HCEC 1CT (cell line): ENCODE measurements around the gene GRK6.

ENCODE experiments used
- DNase-seq: peaks from one replicate; pipeline ENCODE4 v3.0.0-alpha.2; 2017

GRK6 gene

DNA sequence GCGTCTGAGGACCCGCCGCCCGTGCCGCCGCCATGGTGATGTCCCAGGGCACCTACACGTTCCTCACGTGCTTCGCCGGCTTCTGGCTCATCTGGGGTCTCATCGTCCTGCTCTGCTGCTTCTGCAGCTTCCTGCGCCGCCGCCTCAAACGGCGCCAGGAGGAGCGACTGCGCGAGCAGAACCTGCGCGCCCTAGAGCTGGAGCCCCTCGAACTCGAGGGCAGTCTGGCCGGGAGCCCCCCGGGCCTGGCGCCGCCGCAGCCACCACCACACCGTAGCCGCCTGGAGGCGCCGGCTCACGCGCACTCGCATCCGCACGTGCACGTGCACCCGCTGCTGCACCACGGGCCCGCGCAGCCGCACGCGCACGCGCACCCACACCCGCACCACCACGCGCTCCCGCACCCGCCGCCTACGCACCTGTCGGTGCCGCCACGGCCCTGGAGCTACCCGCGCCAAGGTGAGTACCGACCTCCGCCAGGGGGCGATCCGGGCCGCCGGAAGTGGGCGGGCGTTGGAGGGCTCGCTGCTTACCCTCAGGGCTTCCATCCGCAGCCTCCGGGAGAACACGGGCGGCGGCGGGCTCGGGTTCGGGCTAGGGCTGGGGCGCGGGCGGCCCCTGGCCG is 28.7 kb downstream of the GRK6 start:
- DNase-seq = peak; percentile 58

DNA sequence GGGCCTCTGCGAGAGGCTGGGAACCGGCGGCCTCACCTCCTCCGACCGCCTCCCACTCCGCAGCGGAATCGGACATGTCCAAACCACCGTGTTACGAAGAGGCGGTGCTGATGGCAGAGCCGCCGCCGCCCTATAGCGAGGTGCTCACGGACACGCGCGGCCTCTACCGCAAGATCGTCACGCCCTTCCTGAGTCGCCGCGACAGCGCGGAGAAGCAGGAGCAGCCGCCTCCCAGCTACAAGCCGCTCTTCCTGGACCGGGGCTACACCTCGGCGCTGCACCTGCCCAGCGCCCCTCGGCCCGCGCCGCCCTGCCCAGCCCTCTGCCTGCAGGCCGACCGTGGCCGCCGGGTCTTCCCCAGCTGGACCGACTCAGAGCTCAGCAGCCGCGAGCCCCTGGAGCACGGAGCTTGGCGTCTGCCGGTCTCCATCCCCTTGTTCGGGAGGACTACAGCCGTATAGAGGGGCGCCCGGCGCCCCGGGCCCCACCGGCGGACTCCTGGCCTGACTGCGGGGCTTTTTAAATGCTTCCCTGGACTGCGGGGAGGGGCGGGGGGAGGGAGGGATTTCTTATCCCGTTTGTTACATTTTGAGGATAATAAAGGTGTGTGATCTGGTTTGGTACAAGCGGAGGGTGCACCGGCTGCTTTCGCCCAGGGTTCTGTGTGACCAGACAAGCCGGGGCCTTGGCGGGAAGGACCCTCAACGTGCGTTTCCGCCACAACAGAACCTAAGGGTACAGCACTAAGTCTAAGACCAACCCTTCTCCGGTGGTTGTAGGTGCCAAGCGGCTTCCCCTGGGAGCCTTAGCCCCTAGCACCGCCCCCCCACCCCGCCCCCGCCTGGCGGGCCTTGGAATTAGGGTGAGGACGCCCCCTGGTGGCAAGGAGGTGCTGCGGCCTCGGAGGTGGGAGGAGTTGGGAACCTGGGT is 29.4 kb downstream of the GRK6 start:
- peak; percentile 78 for DNase-seq

DNA sequence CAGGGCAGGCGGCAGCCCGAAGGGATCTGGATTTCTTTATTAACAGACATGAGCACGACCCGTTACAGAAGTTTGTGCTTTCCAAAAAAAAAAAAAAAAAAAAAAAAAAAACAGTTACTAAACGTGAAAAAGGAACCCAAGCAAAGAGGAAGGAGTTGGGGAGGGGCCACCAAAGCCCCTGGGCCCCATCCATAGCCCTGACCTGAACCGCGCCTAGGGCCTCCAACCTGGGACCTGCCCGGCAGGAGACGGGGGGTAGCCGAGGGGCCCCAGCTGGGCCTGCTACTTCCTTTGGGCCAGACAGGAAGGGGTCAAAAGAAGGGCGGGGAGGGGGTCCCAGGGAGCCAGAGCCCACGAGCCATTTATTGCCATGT is 30.1 kb downstream of the GRK6 start:
- no peak for DNase-seq

DNA sequence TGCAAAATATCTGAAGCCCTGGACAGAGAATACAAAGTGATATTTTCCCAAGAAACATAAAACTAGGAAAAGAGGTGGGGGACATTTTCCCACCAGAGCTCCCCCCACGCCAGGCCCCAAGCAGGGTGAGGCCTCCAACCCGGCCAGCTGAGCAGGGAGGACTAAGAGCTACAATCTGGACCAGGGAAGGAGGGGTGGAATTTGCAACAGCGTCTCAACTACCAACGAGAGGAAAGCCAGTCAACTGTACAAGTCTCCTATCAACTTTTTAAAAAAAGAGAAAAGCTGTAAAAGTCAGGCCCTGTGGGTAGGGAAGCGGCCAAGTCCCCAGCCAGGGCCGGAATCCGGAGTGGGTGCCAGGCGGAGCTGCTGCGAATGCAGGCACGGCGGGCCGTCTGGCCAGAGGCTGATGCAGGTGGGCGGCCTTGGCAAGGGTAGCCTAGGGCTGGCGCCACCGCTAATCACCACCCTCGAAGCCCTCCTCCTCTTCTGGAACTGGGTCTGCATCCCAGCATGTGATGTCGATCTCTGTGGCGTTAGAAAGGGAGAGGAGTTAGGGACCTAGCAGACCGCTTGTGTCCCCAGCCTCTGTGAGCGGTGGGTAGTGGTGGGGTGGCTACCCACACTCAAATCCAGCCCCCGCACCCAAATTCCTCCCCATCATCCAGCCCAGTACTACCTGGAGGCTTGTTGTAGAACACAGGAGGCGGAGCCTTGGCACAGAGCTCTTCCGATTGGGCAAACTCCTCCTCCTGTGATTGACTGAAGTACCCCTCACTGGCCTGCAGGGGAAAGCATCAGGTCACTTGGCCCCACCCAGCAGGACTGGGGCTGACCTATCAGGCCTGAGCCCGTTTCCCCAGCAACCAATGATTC is 30.7 kb downstream of the GRK6 start:
- DNase-seq = peak; percentile 98

DNA sequence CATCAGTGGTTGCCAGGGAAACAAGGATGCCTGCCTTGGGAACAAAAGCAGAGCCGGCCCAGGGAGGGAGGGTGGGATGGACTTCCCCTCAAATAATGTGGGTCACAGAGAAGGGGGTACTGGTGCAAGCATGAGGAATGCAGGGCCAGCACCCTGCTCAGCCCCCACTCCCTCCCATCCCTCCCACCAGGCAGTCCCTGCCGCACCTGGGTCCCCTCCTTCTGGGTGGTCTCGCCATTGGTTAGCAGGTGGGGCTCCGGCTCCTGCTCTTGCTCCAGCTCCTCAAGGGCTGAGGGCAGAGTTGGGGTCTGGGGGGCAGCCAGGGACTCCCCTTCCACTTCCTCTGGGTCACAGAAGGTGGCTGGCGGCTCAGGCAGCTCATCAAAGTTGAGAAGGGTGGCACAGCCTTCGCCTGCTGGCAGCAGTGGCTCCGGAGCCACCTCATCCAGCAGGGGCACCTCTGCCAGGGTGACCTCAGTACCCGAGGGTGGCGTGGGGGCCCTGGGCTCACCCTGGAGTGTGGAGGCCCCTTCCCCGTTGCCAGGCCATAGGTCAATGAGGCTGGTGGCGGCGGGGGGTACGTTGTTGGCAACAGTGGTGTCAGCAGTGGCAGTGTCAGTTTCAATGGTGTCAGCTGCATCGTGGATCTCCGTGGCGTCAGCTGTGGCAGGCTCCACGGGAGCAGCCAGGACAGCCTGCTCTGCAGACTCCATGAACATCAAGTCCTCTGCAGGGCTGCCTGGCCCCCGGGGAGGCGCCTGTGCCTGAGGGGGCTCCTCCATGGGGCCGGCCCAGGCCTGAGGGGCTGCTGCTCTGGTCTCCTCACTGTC is 31.6 kb downstream of the GRK6 start:
- DNase-seq = no peak

DNA sequence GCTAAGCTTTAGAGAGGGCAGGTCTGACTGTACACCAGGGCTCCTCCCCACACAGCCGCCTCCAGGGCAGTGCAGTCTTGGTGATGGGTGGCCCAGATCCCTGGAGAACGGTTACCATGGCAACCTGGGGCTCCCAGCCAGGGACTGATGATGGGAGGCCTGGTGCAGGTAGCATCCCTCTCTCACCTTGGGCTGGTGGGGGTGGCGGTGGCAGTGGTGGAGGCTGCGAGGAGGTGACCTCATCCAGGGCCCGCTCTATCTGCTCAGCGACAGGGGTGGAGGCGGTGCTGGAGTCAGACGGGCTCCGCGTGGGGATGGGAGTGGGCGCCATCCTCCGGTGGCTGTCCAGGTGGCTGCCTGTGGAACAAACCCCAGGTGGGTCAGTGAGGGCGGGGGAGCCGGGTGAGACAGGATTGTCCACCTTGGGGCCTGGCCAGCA is 32.5 kb downstream of the GRK6 start:
- DNase-seq = peak; percentile 47

DNA sequence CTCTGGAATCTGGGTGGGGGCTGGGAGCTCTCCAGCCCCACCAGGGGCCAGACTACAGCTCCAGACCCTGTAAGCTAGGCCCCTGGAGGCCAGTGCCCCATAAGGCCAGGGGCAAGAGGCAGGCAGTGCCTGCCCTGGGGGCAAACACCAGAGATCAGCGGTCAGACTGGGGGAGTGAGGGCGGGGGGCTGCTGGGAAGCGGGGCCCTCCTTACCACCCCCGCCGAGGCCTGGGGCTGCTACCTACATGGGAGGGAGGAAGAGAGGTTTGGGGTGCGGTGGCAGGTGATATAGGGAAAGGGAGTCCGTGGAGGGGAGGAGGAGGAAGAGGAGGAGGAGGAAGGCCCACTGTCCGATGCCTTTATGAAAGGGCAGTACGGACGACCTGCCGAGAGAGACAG is 32.9 kb downstream of the GRK6 start:
- no peak for DNase-seq

DNA sequence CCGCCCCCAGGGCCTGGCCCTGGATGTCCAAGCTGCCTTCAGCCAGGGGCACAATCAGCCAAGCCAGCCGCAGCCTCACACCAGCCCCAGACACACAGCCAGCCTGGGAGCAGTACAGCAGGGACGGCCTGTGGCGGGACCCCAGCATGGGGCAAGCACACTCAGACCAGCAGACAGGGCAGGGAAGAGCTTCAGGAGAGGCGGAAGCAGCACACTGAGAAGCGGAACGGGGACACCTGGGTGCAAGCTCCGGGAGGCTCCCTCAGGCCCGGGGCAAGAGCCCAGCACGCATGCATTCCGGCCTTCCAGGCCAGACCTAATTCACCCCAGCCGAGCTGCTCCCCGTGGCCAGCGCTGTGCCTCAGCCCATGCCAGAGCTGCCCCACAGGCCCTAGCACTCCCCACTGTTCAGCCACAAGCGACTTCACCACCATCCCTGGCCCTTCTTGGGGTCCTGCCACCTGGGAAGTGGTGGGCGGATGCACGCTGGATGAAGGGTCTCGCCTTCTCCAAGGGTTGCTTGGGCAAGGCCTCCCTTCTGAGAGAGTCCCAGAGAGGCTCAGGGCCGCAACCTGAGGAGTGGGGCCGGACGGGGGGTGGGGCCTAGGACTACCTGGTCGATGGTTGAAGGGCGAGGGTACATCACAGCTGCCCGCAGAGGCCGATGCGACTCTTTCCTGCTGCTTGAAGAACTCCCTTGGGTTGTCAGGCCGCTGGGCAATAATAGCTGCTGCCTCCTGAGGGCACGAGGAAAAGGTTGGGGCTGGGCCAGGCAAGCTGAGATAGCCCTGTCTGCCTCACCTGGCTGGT is 33.5 kb downstream of the GRK6 start:
- DNase-seq = no peak

DNA sequence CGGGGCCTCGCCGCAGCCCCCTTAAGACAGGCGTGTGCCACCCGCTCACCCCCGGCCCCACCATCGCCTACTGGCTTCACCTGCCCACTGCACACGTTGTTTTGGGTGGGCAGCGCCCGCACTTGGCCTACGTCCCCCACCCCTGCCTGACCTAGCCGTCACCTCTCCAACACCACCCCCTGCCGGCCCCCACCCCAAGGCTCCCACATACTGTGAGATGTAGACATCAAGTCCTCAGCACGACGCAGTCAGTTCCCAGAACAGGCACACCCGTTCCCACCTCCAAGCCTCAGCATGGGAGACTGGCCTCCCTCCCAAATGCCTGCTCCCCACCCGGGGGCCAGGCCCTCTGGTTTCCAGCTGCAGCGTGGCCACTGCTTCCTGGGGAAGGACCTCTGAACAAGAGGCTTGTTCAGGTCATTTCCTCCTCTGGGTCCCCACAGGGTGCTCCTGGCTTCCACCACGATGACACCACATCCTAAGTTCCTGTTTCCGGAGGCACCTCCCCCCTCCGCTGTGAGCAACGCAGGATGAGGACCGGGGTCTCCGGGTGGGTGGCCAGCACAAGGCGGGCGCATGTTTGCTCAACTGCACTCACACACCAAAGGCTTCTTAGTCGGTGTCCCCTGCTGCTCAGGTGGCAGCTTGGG is 35.7 kb downstream of the GRK6 start:
- DNase-seq = no peak

DNA sequence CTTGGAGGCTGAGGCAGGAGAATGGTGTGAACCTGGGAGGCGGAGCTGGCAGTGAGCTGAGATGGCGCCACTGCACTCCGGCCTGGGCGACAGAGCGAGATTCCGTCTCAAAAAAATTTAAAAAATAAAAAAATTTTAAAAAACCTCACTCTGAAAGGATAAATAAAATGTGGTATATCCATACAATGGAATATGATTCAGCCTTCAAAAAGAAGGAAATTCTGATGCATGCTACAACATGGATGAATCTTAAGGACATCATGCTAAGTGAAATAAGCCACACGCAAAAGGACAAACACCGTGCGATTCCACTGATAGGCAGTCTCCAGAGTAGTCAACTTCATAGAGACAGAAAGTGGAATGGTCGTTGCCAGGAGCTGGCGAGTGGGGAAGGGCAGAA is 38.6 kb downstream of the GRK6 start:
- no peak for DNase-seq

DNA sequence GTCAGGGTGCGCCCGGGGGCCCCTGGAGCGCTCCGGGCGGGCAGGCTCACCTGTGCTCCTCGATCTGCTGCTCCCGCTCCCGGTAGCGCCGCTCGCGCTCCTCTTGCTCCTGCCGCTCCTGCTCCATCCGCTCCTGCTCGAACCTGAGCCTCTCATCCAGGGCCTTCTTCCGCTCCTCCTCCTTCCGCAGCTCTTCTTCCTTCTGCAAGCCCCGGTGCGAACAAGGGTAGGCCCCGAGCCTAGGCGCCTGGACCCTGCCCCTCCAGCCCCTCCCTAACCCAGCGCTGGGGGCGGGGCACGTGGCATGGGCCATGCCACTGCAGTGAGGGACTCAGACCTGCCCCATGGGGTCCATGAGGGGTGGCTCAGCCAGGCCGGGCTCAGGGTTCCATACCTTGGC is 40.4 kb downstream of the GRK6 start:
- no peak for DNase-seq

DNA sequence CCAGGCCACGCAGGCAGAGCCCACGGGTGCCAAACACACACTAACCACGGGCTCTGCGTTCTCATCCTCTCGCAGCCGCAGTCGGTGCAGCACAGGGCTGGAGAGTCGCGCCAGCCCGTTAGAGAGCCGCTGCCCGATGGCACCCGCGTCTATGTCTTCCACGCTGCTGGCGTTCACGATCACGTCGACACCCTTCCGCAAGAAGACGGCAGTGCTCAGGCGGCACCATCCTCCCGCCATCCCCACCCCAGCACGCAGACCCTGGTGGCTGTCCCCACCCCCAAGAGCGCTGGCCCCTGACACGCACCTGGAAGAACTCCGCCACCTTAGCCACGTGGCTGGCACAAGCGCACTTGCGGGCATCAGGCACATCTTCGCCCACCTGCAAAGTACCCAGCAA is 41.0 kb downstream of the GRK6 start:
- no peak for DNase-seq

DNA sequence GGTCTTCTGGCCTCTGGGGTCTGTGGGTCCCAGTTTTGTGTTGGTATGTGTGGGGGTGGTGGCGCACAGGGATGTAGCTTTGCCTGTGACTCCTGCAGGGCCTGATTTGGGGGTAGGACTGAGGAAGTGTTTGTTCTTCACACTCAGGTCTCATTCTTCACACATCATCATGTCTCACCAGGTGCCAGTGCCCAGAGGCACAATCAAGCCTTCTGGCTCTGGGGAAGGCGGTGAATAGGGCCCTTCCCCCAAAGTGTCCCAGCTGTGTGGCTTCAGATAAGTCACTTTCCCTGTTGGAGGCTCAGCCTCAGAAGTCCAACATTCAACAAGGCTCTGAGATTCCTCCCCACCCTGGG is 41.8 kb downstream of the GRK6 start:
- DNase-seq = no peak

DNA sequence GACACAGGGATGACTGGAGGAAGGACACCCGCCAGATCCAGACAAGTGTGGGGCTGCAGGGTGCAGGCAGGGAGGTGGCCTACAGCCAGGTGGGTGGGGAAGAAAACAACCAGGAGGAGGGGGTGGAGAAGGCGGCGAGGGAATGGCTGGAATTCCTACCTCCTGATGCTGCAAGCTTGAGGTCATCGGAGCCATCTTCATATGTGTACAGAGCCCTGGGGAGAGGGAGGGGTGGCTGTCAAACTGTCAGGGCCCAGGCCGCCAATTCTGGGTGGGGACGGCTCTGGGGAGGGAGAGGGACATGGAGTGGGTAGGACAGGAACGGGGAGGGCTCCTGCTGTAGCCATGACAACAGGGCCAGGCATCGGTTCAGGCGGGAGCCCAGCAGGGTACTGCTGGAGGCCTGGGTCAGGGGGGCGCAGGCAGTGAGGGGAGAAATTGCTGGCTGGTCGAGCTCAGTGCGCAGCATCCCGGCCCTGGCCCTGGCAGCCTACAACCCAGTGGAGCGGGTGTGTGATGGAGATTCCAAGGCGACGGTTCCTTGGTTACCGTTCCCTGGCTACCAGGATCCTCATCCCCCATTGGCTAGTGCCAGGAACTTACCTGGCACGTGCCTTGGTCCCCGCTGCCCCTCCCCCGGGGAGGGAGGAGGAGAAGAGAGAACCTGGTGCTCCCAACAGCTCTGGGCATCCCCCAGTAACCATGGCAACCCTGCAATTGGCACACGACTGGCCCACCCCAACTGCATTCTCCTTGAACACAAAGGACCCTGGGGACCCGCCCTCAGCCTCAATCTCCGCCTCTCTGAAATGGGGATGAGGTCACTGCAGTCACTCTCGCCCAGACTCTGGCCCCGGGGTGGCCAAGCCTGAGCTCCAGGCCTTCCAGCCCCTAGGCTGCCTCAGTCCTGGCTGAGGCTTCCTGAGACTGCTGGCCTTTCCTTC is 42.5 kb downstream of the GRK6 start:
- DNase-seq = no peak

DNA sequence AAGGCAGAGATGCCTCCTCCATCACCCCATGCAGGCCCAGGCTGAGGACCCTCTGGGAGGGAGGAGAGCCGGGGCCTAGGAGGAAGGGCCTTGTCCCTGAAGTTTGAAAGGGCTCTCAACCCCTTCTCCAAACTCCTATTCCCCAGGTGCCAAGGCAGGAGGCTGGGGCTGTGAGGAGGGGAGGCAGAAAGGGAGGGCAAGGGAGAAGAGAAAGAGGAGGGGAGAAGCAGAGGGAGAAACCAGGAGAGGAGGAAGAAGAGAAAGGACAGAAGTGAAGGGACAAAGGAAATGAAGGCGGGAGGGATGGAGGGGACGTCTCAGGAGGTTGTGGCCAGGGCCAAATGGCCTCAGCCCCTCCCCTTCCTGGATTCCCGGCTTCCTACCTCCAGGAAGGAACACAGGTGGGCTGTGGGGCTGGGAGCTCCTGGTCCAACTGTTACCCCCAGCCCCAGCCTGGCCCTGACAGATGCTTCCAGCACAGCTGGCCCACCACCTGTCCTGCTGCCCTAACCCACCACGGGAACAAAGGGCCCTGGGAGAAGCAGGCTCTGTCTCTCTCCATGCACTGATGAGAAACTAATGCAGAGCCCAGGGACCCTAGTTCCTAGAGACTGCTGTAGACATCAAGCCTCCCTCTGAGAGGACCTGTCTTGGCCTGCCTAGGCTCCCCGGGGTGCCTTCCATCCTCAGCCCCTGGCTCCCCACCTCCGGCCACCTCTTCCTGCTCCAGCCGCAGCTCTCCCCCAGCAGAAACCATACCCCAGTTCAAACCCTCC is 43.5 kb downstream of the GRK6 start:
- no peak for DNase-seq

DNA sequence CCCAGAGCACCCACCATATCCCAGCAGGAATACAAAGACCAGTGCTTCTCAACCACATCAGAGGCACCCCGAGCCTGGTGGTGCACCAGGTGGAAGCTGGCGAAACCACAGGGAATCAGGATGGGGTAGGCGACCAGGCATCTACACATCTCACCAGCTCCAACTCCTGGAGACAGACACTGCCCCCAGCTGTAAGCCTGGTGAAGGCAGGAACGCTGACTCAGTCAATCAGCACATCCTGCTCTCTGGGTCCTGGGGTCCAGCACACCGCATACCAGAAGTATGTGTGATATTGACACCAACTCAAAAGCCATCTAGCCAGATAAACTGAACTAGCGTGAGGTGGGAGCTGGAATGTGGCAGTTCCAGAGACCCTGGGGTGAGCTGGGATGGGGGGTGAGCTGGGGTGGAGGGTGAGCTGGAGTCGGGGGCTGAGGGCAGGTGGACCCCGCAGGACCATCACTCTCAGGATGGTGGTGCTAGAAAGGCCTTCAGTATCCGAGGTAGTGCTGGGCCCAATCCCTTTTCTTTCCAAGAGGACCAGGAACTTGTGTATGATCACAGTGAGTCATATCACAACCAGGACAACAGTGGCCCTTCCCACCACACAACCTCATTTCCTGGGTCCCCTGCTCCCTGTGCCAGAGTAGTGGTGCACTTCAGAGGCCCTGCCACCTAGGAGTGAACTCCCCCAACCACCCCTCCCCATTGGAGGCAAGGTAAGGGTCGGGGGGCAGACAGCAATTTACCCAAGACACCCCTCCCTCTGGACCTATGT is 44.5 kb downstream of the GRK6 start:
- peak; percentile 78 for DNase-seq

DNA sequence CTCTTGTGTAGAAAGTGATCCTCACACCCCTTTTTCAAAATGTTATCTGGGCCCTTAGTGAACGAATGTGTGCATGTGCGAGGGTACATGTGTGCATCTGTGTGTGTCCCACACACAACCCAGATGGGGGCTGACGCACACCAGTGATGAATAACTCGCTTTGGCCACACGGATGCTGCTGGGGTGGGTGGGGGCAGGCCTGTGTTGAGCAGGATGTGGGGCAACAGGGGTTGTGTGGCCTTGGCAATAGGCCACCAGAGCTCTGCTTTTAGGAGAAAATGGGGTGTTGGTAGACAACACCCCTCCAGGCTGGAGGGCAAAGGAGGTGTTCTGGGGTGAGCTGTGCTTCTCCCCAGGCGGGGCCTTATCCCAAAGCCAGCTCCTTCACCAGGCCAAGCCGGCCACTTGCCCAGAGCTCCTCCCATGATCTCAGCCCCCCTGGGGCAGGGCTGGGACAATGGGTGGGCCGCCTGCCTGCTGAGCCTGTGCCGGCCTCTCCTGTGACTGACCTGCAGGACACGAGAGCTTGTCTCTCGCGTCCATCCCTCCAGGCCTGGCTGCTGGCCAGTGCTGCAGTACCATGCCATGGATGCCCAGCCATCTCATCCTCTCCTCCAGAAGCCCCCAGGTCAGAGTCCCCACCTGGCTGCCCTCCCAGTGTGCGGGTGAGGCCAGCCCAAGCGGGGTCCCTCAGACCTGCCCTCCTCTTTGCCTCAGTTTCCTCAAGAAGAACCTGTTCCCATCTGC is 45.3 kb downstream of the GRK6 start:
- peak; percentile 91 for DNase-seq
